NT2/D1 (cell line): ENCODE data around the gene PPP1R9A.

Experiments
- SUZ12 ChIP-seq: IDR thresholded peaks from 2 replicates; pipeline ENCODE4 v1.6.1; 2011; ENCODE audit not compliant: insufficient read length, insufficient read depth; ENCODE audit errors: extremely low read depth
- YY1 ChIP-seq: IDR thresholded peaks from 2 replicates; pipeline ENCODE4 v1.6.1; 2011; ENCODE audit not compliant: insufficient read length, insufficient read depth
- ZNF274 ChIP-seq: IDR thresholded peaks from 2 replicates; pipeline ENCODE4 v1.6.1; 2011; ENCODE audit warnings: mild to moderate bottlenecking, low read depth, low read length

GRCh38 chr7:94904982-94905381 is 2.4 kb upstream of the PPP1R9A start:
- TF ChIP-seq YY1 (no peak), ZNF274 (no peak), SUZ12 (no peak)
